Measurements from ENCODE around the gene DUSP10. TPM values are rescaled to one million over a fixed set of nuclear protein-coding genes. Genes with fewer than 3 reads are reported as not detected.

DUSP10 gene
- total RNA-seq, 2 donors from 2014 or later, result 95.6 to 107 TPM

- no peak for DNase-seq
- H3K27ac Mint-ChIP-seq, result peak overlapping the region; percentile 35
- H3K4me3 Mint-ChIP-seq, result no peak overlapping the region
- H3K27me3 Mint-ChIP-seq, result no peaks in the 10 kb centered on the region
- no peak for ATAC-seq
- peaks cover 2% of the 10 kb centered on the region for H3K36me3 Mint-ChIP-seq (ENCODE audit: low read depth)
- peaks cover 26% of the 10 kb centered on the region for H3K4me1 Mint-ChIP-seq
- no peaks in the 10 kb centered on the region for H3K9me3 ChIP-seq (ENCODE audit: control insufficient read depth, low read length, poor library complexity, severe bottlenecking)
Observed at GRCh38 chr1:221720545-221720944, 21.3 kb downstream of the DUSP10 start.

- H3K27me3 Mint-ChIP-seq, result no peaks in the 10 kb centered on the region
- H3K36me3 Mint-ChIP-seq (ENCODE audit: low read depth), result peaks cover 2% of the 10 kb centered on the region
- H3K4me1 Mint-ChIP-seq, result peaks cover 29% of the 10 kb centered on the region
- no peaks in the 10 kb centered on the region for H3K9me3 ChIP-seq (ENCODE audit: control insufficient read depth, low read length, poor library complexity, severe bottlenecking)
- no peak overlapping the region for H3K4me3 Mint-ChIP-seq
- H3K27ac Mint-ChIP-seq, result peak overlapping the region; percentile 35
- DNase-seq (no peak), ATAC-seq (no peak)
Observed at GRCh38 chr1:221719987-221720386, 21.9 kb downstream of the DUSP10 start.

DNA sequence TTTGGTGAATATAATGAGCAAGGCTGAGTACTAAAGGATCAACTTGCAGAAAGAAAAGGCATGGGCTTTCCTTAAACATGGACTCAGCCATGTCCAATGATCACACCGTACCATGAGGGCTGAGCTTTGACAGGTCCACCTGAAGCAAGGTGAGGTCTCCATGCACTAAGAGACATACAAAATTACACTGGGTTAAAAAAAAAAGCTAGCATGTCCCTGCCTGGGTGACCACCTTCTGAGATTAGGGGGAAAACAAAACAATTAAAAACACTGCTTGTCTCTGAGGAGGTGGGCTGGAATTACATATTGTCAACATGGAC lies 22.7 kb downstream of the DUSP10 start:
- no peaks in the 10 kb centered on the region for H3K27me3 Mint-ChIP-seq
- H3K9me3 ChIP-seq (ENCODE audit: control insufficient read depth, low read length, poor library complexity, severe bottlenecking), result no peaks in the 10 kb centered on the region
- no peak overlapping the region for H3K27ac Mint-ChIP-seq
- peaks cover 32% of the 10 kb centered on the region for H3K4me1 Mint-ChIP-seq
- ATAC-seq, result no peak
- no peak overlapping the region for H3K4me3 Mint-ChIP-seq
- H3K36me3 Mint-ChIP-seq (ENCODE audit: low read depth), result peaks cover 2% of the 10 kb centered on the region
- no peak for DNase-seq

GRCh38 chr1:221718381-221719277 lies 23.3 kb downstream of the DUSP10 start:
- ATAC-seq, result no peak
- H3K4me3 Mint-ChIP-seq, result peak overlapping the region; percentile 3
- no peaks in the 10 kb centered on the region for H3K9me3 ChIP-seq (ENCODE audit: control insufficient read depth, low read length, poor library complexity, severe bottlenecking)
- peaks cover 37% of the 10 kb centered on the region for H3K4me1 Mint-ChIP-seq
- H3K27ac Mint-ChIP-seq, result no peak overlapping the region
- H3K27me3 Mint-ChIP-seq, result no peaks in the 10 kb centered on the region
- peaks cover 2% of the 10 kb centered on the region for H3K36me3 Mint-ChIP-seq (ENCODE audit: low read depth)
- DNase-seq, result no peak

DNA sequence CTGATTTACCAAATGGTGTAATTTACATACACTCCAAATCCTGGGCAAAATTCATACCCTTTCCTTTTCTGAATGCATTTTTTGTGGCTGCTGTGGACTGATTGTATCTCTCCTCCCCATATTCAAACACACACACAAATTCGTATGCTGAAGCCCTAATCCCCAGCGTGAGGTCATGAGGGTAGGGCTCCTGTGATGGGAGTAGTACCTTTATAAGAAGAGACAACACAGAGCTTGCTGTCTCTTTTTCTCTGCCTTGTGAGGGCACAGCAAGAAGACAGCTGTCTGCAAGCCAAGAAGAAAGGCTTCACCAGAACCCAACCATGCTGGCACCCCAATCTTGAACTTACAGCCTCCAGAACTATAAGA lies 24.4 kb downstream of the DUSP10 start:
- Mint-ChIP-seq H3K27ac (no peak overlapping the region), H3K4me3 (no peak overlapping the region), H3K27me3 (no peaks in the 10 kb centered on the region), H3K36me3 (ENCODE audit: low read depth) (peaks cover 2% of the 10 kb centered on the region), H3K4me1 (peaks cover 44% of the 10 kb centered on the region)
- H3K9me3 ChIP-seq (ENCODE audit: control insufficient read depth, low read length, poor library complexity, severe bottlenecking), result no peaks in the 10 kb centered on the region
- ATAC-seq (no peak), DNase-seq (no peak)

- Mint-ChIP-seq H3K4me1 (peaks cover 45% of the 10 kb centered on the region), H3K4me3 (no peak overlapping the region), H3K27ac (peak overlapping the region; percentile 88), H3K27me3 (no peaks in the 10 kb centered on the region), H3K36me3 (ENCODE audit: low read depth) (peaks cover 2% of the 10 kb centered on the region)
- H3K9me3 ChIP-seq (ENCODE audit: control insufficient read depth, low read length, poor library complexity, severe bottlenecking), result no peaks in the 10 kb centered on the region
- ATAC-seq (no peak), DNase-seq (no peak)
Observed at GRCh38 chr1:221716713-221717484, 25.0 kb downstream of the DUSP10 start.

- Mint-ChIP-seq H3K27me3 (no peaks in the 10 kb centered on the region), H3K4me3 (peak overlapping the region; percentile 67), H3K36me3 (ENCODE audit: low read depth) (no peaks in the 10 kb centered on the region), H3K27ac (peak overlapping the region; percentile 88), H3K4me1 (peaks cover 52% of the 10 kb centered on the region)
- H3K9me3 ChIP-seq (ENCODE audit: control insufficient read depth, low read length, poor library complexity, severe bottlenecking), result no peaks in the 10 kb centered on the region
- DNase-seq (no peak), ATAC-seq (no peak)
Observed at GRCh38 chr1:221715321-221716169, 26.3 kb downstream of the DUSP10 start.

- DNase-seq, result no peak
- peaks cover 52% of the 10 kb centered on the region for H3K4me1 Mint-ChIP-seq
- no peak overlapping the region for H3K4me3 Mint-ChIP-seq
- no peaks in the 10 kb centered on the region for H3K9me3 ChIP-seq (ENCODE audit: control insufficient read depth, low read length, poor library complexity, severe bottlenecking)
- peak overlapping the region; percentile 95 for H3K27ac Mint-ChIP-seq
- ATAC-seq, result no peak
- H3K36me3 Mint-ChIP-seq (ENCODE audit: low read depth), result no peaks in the 10 kb centered on the region
- no peaks in the 10 kb centered on the region for H3K27me3 Mint-ChIP-seq
Observed at GRCh38 chr1:221714227-221715152, 27.4 kb downstream of the DUSP10 start.

GRCh38 chr1:221712776-221713431 lies 29.0 kb downstream of the DUSP10 start:
- no peaks in the 10 kb centered on the region for H3K36me3 Mint-ChIP-seq (ENCODE audit: low read depth)
- no peaks in the 10 kb centered on the region for H3K27me3 Mint-ChIP-seq
- peak overlapping the region; percentile 72 for H3K4me3 Mint-ChIP-seq
- no peaks in the 10 kb centered on the region for H3K9me3 ChIP-seq (ENCODE audit: control insufficient read depth, low read length, poor library complexity, severe bottlenecking)
- H3K4me1 Mint-ChIP-seq, result peaks cover 59% of the 10 kb centered on the region
- peak overlapping the region; percentile 95 for H3K27ac Mint-ChIP-seq
- DNase-seq (peak; percentile 47 to 69 (median 68)), ATAC-seq (peak; percentile 73)

DNA sequence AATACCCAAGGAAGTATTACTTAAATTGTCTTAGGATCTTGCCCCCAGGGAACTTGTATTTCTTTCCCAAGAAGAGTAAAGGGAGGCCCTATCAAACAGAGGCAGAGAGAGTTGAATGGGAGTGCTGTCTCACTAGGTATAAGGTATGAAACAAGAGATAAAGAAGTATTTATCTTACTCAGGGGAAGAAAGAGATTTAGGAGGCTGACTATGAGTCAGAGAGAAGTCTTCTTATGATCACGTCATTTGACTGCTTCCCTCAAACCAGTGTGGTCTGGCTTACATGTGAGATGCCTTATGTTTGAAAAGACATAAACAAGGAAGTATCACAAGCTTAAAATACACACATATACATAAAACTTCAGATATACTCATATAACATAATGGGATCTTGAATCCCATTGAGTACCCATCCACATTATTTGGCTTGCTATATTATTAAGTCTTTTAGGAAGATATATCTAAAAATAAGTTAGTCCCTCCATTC lies 29.6 kb downstream of the DUSP10 start:
- Mint-ChIP-seq H3K27me3 (no peaks in the 10 kb centered on the region), H3K27ac (peak overlapping the region; percentile 95), H3K4me3 (peak overlapping the region; percentile 72), H3K36me3 (ENCODE audit: low read depth) (no peaks in the 10 kb centered on the region), H3K4me1 (peaks cover 60% of the 10 kb centered on the region)
- DNase-seq (peak in 1 of 3 donors; percentile 16), ATAC-seq (peak; percentile 69)
- H3K9me3 ChIP-seq (ENCODE audit: control insufficient read depth, low read length, poor library complexity, severe bottlenecking), result no peaks in the 10 kb centered on the region

DNA sequence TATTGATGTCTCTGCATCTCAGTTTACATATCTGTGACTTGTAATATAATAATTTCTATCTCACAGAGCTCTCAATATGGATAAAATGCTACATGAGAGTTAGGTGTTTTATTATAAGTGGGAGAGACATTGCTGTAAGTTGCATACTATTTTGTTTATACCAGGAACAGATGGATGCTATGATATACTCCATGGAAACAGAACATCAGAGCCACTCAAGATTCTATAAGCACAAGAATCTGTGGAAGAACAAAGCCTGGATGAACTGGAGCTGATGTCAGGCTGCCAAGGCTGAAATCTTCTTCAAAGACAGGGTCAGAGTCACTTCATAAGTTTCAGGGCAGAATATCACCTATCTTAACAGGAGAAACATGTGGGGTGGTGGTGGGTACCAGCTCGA lies 30.2 kb downstream of the DUSP10 start:
- H3K27me3 Mint-ChIP-seq, result no peaks in the 10 kb centered on the region
- peak overlapping the region; percentile 62 for H3K4me3 Mint-ChIP-seq
- DNase-seq (no peak), ATAC-seq (no peak)
- peak overlapping the region; percentile 95 for H3K27ac Mint-ChIP-seq
- H3K36me3 Mint-ChIP-seq (ENCODE audit: low read depth), result no peaks in the 10 kb centered on the region
- no peaks in the 10 kb centered on the region for H3K9me3 ChIP-seq (ENCODE audit: control insufficient read depth, low read length, poor library complexity, severe bottlenecking)
- H3K4me1 Mint-ChIP-seq, result peaks cover 58% of the 10 kb centered on the region
